HG03571 (cell line): Measurements from ENCODE around the gene GPR143.
"Not testable (repeated sequence)": the region's sequence is repeated elsewhere in the genome, so short reads cannot be mapped to it uniquely, and the experiment has no call there.

Source experiments
- ATAC-seq: cut with Tn5 transposase; IDR thresholded peaks from one replicate; pipeline ENCODE4 v1.9.1; 2021; ENCODE audit not compliant: unreplicated experiment

Gene GPR143

DNA sequence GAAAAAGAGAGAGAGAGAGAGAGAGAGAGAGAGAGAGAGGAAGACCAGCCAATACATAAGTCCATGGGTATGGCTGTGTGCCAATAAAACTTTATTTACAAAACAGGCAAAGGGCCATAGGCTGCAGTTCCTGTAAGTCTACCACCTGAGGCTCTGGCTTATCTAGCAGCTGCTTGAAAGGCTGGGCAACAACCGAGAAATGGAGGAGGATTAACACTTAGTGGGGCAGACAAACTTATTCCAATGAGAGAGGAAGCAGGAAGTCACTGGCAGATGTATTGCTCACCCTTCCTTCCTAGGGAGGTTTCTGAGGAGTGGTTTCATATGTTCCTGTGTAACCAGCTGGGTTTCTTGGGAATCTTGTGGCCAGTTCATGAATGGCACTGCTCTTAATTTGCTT lies 4.7 kb upstream of the GPR143 start:
- ATAC-seq: no peak

DNA sequence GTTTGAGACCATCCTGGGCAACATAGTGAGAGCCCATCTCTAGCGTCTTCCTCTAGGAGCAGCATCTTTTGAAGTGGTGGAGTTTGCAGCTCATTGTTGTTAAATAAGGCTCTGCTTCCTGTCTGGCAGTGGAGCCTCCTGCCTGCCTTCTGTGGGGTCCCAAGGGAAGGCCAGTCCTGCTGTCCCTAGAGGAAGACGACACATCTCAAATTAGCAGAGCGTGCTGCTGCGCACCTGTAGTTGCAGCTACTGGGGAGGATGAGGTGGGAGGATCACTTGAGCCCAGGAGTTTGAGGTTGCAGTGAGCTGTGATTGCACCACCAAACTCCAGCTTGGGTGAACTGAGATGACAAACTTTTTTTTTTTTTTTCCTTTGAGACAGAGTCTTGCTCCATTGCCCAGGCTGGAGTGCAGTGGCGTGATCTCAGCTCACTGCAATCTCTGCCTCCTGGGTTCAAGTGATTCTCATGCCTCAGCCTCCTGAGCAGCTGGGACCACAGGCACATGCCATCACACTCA lies 2.7 kb upstream of the GPR143 start:
- ATAC-seq: not testable (repeated sequence)

DNA sequence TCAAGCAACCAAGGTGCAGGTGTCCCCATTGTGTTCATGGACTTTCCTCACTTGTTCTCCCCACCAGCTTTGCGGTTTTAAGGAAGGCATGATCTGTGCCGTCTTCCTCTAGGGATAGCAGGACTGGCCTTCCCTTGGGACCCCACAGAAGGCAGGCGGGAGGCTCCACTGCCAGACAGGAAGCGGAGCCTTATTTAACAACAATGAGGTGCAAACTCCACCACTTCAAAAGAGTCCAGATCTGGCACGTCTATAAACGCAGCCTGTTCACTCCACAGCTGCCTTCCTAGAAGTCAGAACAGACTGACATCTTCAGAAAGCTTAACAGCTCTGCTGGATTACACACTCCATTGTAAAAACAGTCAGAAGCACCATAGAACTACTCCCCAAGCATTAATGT lies 1.7 kb upstream of the GPR143 start:
- no peak for ATAC-seq

DNA sequence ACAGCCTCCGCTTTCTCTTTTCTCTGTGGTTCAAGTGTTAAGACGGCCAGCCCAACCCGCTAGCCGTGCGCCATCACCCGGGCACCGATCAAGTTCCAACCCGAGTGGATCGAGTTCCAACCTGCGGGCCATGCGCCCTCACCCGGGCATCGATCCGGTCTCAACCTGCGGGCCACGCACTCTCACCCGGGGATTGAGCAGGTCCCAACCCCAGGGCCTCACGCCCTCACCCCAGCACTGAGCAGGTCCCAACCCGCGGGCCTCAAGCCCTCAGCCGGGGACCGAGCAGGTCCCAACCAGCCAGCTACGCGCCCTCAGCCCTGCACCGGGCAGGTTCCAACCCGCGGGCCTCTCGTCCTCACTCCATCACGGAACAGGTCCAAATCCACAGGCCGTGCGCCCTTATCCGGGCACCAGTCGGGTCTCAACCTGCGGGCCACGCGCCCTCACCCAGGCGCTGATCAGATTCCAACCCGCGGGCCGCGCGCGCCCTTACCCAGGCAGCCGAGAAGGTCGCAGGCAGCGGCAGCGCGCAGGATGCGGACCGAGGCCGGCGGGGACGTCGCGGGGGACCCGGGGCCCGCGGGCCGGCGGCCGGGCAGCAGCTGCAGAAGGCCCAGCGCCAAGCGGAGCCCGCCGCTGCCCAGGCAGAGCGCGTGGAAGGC lies 443 bp downstream of the GPR143 start:
- ATAC-seq: no peak

DNA sequence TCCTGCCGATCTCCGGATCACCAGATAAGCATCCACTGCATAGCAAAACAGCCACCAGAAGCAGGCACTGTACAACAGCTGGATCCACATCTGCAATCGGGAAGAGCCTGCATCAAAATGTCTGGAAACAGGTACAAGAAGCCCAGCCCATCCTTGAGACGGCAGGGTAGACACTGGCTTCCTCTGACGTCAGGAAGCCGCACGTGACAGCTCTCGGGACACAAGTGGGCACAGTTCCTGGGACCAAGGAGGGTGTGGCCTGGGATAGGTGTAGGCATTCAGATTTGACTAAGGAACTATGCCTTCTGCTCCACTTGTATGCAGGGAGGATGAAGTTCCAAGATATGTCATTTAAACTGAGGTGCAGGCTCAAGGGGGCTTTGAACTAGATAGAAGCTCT lies 6.3 kb downstream of the GPR143 start:
- no peak for ATAC-seq

DNA sequence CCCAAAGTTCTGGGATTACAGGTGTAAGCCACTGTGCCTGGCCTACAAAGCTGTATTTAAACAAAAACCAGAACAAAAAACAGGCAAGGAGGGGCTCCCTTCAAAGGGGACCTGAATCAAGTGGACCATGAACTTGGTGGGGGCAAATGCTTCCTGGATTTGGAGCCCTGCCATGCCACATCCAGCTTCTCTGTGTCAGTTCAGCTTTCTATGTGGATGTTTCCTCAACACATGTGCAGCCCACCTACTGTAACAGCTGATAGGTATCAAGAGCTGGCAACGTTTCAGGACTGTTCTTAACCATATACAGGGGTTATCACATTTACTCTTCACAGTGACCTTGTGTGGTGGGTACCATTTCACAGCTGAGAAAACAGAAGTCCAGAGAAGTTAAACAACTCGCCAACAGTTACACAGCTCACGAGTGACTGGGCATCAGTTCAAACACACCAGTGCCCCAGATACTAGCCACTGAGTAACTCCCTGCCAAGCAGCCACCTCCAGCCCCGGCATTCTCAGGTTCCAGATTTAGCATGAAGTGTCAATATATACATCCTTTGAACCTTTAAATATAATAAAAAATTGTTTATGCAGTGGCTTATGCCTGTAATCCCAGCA lies 7.5 kb downstream of the GPR143 start:
- no peak for ATAC-seq

DNA sequence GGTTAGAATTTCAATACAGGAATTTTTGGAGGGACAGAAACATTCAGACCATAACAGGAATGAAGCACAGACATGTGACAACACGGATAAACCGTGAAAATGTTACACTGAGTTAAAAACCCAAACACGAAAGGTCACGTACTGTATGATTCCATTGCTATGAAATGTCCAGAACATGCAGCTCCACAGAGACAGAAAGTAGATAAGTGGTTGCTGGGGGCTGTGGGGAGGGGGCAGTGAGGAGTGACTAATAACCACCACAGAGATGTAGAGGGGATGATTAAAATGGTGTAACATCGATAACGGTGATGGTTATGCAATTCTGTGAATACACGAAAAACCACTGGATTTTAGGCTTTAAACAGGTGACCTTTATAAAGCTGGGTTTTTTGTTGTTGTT lies 8.3 kb downstream of the GPR143 start:
- no peak for ATAC-seq

DNA sequence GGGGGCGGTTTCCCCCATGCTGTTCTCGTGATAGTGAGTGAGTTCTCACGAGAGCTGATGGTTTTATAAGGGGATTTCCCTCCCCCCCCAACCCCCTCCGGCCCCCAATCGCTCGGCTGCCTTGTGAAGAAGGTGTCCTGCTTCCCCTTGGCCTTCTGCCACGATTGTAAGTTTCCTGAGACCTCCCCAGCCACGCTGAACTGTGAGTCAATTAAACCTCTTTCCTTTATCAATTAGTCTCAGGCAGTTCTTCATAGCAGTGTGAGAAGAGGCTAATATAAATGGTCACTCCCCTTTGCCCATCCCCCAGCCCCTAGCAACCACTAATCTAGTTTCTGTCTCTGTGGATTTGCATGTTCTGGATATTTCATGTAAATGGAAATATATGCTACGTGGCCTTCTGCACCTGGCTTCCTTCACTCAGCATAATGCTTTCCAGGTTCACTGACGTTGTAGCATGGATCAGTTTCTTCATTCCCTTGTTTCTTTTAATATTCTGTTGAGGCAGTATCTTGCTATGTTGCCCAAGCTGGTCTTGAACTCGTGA lies 16.4 kb downstream of the GPR143 start:
- ATAC-seq: no peak

DNA sequence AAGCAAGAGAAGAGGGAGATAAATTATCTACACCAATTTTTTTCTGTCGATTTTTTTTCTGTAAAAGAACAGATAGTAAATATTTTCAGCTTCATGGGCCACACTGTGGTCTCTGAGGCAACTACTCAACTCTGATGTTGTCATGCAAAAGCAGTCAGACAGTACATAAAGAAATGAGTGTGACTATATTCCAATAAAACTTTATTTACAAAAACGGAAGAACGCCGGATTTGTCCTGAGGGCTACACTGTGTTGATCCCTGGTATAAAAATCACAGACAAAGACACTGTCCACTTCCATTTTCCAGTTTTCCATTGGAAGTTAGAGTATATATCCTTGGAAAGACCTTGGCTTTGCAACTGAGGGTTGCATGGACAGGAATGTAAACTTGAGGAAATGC lies 18.0 kb downstream of the GPR143 start:
- no peak for ATAC-seq

DNA sequence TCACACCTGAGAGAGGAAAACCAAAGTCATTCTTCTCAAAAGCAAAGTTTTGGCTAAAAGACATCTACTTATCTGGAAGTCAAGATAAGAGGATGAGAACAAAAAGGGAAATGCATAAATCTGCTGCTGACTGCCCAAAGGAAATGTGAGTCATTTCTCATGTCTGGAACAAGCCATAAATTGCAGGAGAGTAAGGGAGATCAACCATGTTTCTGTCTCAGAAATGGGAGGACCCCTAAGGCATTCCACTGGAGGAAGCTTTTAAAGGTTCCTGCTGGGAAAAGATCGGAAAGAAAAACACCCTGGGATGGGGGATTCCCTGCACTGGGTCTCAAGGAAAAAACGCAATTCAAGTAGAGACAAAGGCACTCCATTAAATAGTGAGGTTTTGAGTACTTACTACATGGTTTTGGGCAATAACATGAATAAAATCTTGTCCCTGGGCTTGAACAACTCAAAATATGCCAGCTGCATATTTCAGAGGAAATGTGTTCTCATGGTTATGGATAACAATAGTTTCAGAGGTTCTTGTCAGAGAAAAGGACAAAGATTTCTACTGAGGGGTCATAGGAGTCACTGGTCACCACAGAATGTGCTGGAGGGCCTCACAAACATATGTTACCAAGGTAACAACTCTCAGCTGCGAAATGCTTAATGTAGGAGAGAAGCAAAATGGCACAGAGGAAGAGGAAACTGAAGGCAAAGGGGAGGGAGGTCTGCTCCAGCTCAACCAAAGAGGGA lies 19.3 kb downstream of the GPR143 start:
- no peak for ATAC-seq

DNA sequence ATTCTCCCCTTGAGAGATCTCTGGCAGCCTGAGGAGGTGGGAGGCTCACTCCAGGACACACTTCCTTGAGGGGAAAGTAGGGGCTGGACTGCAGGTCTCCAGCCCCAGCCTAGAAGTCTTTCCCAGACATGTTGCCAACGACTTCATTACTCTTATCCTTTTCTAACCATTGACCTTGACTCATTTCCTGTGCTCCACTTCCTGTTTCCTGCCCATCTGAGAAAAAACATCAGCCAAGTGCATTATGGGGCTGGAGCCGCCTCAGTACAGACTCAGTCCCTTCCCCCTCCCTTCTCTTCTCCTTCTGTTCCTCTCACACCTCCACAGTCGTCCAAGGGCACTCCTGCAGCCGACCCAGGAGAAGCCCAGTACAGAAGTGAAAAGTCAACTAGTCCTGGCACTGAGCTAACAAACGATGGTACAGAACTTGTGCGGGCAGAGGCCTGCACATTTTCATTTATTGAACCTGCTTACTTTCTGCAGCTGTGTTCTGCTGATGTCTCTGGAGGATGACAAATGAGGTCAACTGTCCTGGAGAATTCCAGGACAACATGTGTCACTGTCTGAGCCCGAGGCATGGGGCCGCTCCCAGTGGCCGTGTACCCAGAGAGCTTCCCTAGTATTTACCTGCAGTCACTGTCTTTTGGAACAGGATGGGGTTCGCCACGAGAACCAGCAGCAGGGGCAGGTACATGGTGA lies 20.1 kb downstream of the GPR143 start:
- ATAC-seq: no peak

DNA sequence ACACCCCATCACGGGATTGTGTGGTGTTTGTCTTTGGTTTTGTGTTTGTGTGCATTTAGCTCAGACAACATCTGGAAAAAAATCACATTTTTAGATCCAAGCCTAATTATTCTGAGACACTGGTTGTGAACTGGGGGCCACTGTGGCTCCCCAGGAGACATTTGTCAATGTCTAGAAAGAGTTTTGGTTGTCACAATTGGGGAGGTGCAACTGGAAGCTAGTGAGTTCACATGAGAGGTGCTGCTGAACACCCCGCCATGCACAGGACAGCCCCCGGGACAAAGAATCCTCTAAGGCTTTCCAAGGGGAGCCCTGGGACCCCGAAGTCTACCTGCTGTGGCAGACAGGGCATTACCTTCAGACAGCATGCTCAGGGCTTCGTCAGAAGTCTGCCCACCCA lies 26.5 kb downstream of the GPR143 start:
- no peak for ATAC-seq

DNA sequence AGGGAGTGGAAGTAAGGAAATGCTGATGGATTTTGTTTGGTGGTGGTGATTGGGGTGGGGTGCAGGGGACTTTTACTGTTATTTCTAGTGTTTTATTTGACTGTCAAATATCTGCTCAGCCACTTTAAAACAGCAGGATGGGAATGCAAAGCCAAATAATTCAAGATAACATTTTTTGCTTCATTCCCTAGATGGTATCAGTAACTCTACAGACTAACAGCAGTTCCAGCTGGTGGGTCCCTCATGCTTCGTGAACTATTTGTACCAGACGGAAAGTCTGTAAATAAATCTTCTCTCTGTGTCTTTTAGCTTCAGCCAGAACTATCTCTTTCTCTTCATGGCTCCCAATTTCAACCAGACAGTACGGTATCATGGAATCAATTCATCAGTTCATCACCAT lies 27.5 kb downstream of the GPR143 start:
- ATAC-seq: no peak

DNA sequence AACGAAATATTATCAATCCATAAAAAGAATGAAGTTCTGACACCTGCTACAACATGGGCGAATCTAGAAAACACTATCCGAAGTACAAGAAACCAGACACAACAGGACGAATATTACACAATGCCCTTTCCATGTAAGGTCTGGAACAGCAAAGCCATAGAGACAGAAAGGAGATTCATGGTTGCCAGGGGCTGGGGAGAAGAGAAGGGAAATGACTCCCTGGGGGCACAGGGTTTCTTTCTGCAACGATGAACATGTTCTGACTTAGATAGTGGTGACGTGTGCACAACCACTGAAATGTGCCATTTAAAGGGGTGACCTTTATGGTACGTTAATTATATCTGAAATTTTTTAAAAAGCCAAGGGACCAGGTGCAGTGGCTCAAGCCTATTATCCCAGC lies 28.3 kb downstream of the GPR143 start:
- no peak for ATAC-seq

DNA sequence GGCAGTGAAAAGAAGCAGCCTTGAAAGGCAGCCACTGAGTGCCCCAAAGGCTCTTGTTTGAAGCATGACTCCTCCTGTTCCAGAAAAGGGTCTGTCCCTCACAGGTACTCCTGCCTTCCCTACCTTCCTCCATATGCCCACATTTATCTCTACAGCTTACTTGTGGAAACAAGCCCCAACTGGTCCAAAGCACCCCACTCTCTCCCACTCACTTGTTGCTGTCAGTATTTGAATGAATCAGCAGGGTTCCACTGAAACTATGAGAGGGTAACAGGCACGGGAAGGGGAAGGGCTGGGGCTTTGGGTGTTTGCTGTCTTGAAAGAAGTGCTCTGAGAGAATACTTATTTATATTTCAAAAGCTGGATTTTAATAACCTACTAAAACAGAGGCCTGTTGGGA lies 34.9 kb downstream of the GPR143 start:
- ATAC-seq: no peak

DNA sequence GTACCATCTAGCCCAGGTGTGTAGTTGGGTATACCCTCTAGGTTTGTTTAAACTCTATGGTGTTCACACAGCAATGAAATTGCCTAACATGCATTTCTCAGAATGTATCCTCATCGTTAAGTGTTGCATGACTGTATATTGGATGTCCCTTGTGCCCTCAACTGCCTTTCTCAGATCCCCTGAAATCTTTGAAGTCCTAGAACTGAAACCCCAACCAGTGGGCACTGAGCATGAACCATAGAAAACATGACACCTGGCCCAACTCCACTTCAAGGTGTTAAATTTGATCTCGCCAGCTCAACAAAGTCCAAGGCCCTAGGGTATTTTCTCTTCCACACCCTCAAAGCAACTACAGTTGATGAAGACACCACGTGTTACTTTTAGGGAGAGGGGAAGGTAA lies 35.6 kb downstream of the GPR143 start:
- no peak for ATAC-seq

DNA sequence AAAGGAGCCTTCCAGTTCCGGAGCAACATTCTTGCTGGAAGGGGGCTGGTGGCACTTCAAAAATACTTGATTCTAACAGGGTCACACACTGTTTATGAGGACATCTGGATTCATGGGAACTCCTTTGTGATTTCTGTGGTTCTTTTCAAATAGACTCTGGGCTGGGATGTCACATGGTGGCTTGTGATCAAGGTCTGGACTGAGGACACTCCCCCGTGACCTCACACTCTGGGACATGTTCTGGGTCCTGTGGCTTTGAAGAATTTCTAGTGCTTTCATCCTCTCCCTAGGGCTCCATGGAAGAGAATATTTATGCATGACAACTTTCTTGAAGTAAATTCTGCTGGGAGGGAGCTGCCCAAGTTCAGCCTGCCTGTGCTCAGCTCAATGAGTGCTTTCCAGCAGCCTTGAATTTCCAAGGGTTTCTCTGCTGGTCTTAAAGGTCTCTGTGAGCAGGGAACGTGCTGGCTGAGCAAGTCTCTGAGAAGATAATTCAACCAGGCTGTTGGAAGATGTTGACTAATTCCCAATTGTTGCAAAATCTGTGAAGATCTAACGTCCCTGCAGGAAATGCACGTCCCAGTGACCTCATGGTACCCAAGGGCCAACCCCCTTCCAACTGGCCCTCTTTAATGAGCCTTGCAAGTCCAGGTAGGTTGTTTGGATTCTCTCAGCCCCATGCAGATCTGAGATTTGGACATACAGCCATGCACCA lies 36.3 kb downstream of the GPR143 start:
- no peak for ATAC-seq

DNA sequence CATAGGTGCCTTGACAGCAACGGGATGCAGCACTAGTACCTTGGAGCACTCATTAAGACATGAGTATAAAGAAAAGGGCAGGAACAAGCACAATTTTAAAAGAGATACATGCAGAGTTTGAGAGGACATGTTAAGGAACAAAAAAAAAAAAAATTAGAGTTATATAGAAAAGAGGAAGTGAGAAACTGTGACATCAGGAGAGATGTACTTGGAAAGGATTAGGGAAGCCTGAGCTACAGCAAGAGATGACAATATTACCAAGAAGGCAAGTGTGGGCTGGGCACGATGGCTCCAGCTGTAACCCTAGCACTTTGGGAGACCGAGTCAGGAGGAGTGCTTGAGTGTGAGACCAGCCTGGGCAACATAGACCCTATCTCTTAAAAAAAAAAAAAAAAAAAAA lies 37.4 kb downstream of the GPR143 start:
- no peak for ATAC-seq

DNA sequence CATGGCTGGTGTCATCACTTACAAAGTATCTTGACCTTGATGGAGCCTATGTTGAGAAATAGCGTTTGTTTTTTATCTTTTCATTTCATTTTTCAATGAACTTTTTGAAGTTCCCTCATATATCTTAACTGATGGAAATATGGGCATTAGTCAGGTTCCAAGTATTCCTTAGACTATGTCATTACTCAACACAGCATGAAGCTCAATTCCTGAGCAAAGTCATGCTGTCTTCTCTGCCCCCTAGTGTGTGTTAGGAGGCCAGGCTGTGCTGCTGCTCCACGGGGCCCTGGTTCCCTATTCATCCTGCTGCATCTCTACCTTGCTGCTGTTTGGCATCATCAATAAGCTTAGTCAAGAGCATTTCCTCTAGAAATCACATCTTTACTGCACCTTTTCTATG lies 40.9 kb downstream of the GPR143 start:
- no peak for ATAC-seq

DNA sequence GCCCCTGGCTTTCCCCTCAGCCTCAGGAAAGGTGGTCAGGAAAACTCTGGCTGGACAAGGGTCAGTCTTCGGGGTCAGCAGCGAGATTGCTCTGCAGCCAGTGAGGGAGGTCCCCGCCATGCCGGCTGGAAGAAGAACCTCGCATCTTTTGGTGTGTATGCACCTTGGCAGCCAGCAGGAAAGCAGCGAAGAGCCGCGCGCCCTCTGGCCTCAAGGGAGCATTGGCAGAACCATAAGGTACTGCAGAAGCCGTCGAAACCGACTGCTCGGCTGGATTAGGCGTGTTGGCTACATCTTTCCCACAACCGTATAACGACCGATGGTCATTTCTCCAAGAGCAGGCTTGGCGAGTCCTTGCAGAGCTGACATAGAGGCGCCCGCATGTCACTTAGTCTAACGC lies 48.3 kb downstream of the GPR143 start:
- ATAC-seq: no peak

DNA sequence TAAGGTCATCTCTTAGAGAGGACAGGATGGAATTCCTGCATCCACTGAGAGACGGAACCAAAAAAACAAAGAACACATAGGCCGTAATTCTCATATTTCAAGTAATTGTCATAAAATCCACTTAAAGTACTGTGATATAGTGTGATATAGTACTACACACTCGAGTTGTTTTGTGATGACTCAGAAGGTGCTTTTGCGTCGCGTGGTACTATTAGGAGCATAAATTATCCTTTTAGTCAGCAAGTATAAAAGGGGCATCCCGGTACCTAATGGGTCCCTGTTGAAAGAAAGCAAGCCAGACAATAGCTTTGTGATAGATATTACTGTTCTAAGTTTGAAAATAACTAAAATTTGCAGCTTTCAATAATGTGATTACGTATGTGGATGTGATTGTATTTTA lies 55.3 kb downstream of the GPR143 start:
- ATAC-seq: peak; percentile 53
